Neural cell (in vitro differentiated cells): ENCODE data around the gene TRAPPC6A. TPM values are rescaled to one million over a fixed set of nuclear protein-coding genes. Genes with fewer than 3 reads are reported as not detected.

ENCODE experiments used
- H2AFZ ChIP-seq: fragments of 200-600, 300-800 bp; sonication (generic), shearing (Covaris generic); 2 replicates; pipeline ENCODE4 v1.6.0; 2014; ENCODE audit warnings: low read depth, mild to moderate bottlenecking, antibody characterized with exemption, low read length, moderate library complexity
- H3F3A ChIP-seq: fragments of 200-600 bp; shearing (Covaris generic); 2 replicates; pipeline ENCODE4 v1.6.1; 2016; ENCODE audit warnings: mild to moderate bottlenecking, moderate library complexity, mixed read lengths, antibody characterized with exemption, low read length; ENCODE audit not compliant: insufficient read depth, poor library complexity, severe bottlenecking
- H3K27ac ChIP-seq: fragments of 200-600, 300-800 bp; sonication (generic), shearing (Covaris generic); 2 replicates; pipeline ENCODE4 v1.5.1; 2014; ENCODE audit warnings: mild to moderate bottlenecking, low read length, moderate library complexity
- H3K27me3 ChIP-seq: fragments of 300-800, 200-600 bp; sonication (generic), shearing (Covaris generic); 2 replicates; pipeline ENCODE4 v1.6.0; 2014; ENCODE audit warnings: mild to moderate bottlenecking, low read depth, low read length, moderate library complexity; ENCODE audit not compliant: insufficient read depth
- H3K36me3 ChIP-seq: fragments of 300-800, 200-600 bp; sonication (generic), shearing (Covaris generic); 2 replicates; pipeline ENCODE4 v1.5.1; 2014; ENCODE audit warnings: mild to moderate bottlenecking, antibody characterized with exemption, low read length, moderate library complexity; ENCODE audit not compliant: insufficient read depth
- H3K4me2 ChIP-seq: fragments of 300-800, 200-600 bp; sonication (generic), shearing (Covaris generic); 2 replicates; pipeline ENCODE4 v1.6.0; 2014; ENCODE audit warnings: mild to moderate bottlenecking, low read length
- H3K4me3 ChIP-seq: fragments of 300-800, 200-600 bp; sonication (generic), shearing (Covaris generic); 2 replicates; pipeline ENCODE4 v1.5.1; 2014; ENCODE audit warnings: mild to moderate bottlenecking, low read length, moderate library complexity
- H3K79me2 ChIP-seq: fragments of 200-600 bp; shearing (Covaris generic); replicated peaks from 2 replicates; pipeline ENCODE4 v1.6.0; 2014; ENCODE audit warnings: mild to moderate bottlenecking, low read length, moderate library complexity; ENCODE audit not compliant: insufficient read depth
- H3K9ac ChIP-seq: fragments of 300-800, 200-600 bp; sonication (generic), shearing (Covaris generic); 2 replicates; pipeline ENCODE4 v1.6.1; 2016; ENCODE audit warnings: mild to moderate bottlenecking, low read length, mixed read lengths
- H3K9me2 ChIP-seq: fragments of 200-600 bp; shearing (Covaris generic); 2 replicates; pipeline ENCODE4 v1.6.1; 2016; ENCODE audit warnings: mild to moderate bottlenecking, low read length, mixed read lengths; ENCODE audit not compliant: insufficient read depth
- H3K9me3 ChIP-seq: fragments of 200-600, 300-800 bp; sonication (generic), shearing (Covaris generic); 2 replicates; pipeline ENCODE4 v1.6.1; 2016; ENCODE audit warnings: mild to moderate bottlenecking, mixed run types, low read length, moderate library complexity, mixed read lengths
- H4K20me1 ChIP-seq: fragments of 200-600 bp; shearing (Covaris generic); 2 replicates; pipeline ENCODE4 v1.6.1; 2016; ENCODE audit warnings: mild to moderate bottlenecking, mixed run types; ENCODE audit not compliant: insufficient read depth
- CTCF ChIP-seq: fragments of 450-650 bp; IDR thresholded peaks from 2 replicates; pipeline ENCODE4 v1.5.1; 2014; ENCODE audit warnings: antibody characterized with exemption, mild to moderate bottlenecking, moderate library complexity; ENCODE audit not compliant: poor library complexity, severe bottlenecking
- EP300 ChIP-seq: fragments of 450-650 bp; conservative IDR thresholded peaks from 2 replicates; pipeline ENCODE4 v1.6.1; 2014; ENCODE audit warnings: antibody characterized with exemption, mild to moderate bottlenecking, moderate library complexity; ENCODE audit not compliant: poor library complexity, severe bottlenecking
- EZH2 ChIP-seq: fragments of 200-600, 300-800 bp; shearing (Covaris generic), sonication (generic); IDR thresholded peaks from 2 replicates; pipeline ENCODE4 v1.6.1; 2014; ENCODE audit warnings: antibody characterized with exemption, low read length, borderline replicate concordance, mild to moderate bottlenecking; ENCODE audit not compliant: insufficient read depth, poor library complexity, severe bottlenecking
- MXI1 ChIP-seq: fragments of 450-650 bp; conservative IDR thresholded peaks from 2 replicates; pipeline ENCODE4 v1.6.1; 2014; ENCODE audit warnings: antibody characterized with exemption, mild to moderate bottlenecking; ENCODE audit not compliant: poor library complexity, severe bottlenecking
- RAD21 ChIP-seq: fragments of 450-650 bp; conservative IDR thresholded peaks from 2 replicates; pipeline ENCODE4 v1.6.1; 2014; ENCODE audit warnings: antibody characterized with exemption, mild to moderate bottlenecking, moderate library complexity
- SMC3 ChIP-seq: fragments of 450-650 bp; conservative IDR thresholded peaks from 2 replicates; pipeline ENCODE4 v1.6.1; 2014; ENCODE audit warnings: antibody characterized with exemption, mild to moderate bottlenecking, moderate library complexity; ENCODE audit not compliant: poor library complexity
- TAF1 ChIP-seq: IDR thresholded peaks from 2 replicates; pipeline ENCODE4 v1.6.1; 2012; ENCODE audit warnings: low read depth
- polyA plus RNA-seq: library from polyadenylated mRNA; depleted of rRNA; stranded (reverse); fragments of >200 nt; gene quantifications from 2 replicates; pipeline ENCODE4 v1.2.3, GENCODE V29; 2014

TRAPPC6A gene
- polyA plus RNA-seq, 1 donor from 2014 or later = 48.5 TPM

DNA sequence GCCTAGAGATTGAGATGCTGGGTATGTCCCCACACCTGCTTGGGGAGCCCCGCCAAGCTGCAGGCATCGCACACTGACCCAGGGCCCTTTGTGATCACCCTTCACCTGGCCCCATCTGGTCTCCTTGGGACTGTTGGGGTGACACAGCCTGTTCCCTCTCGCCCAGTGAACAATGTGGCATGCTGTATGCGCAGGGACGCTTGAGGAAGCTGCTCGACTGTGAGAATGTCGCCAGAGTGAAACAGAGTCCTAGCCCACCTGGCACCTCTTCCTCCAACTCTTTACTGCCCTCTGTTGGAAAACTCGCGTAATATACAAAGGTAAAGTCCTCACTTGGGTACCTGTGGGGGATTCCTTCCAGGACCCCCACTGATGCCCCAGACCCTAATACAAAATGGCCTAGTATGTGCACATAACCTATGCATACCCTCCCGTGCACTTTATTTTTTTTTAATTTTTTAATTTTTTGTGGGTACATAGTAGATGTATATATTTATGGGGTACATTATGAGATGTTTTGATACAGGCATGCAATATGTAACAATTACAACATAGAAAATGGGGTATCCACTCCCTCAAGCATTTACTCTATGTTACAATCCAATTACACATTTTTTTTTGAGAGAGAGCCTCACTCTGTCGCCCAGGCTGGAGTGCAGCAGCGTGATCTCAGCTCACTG, 9.5 kb upstream of the TRAPPC6A start:
- Histone ChIP-seq H3K9ac (no peak overlapping the region), H3K9me3 (no peaks in the 10 kb centered on the region), H3K27ac (no peak overlapping the region), H3K79me2 (no peaks in the 10 kb centered on the region), H3K4me2 (no peak overlapping the region), H3K4me3 (no peak overlapping the region), H2AFZ (no peak overlapping the region), H3F3A (no peaks in the 10 kb centered on the region), H3K9me2 (no peaks in the 10 kb centered on the region), H3K36me3 (no peaks in the 10 kb centered on the region), H4K20me1 (no peaks in the 10 kb centered on the region), H3K27me3 (no peaks in the 10 kb centered on the region)
- TF ChIP-seq CTCF (peak; percentile 71), SMC3 (peak; percentile 75), MXI1 (no peak), RAD21 (peak; percentile 71)

- Histone ChIP-seq H3K27ac (no peak overlapping the region), H3K4me3 (no peak overlapping the region), H3K36me3 (no peaks in the 10 kb centered on the region), H2AFZ (no peak overlapping the region), H3K9me2 (no peaks in the 10 kb centered on the region), H3K27me3 (no peaks in the 10 kb centered on the region), H3K9me3 (no peaks in the 10 kb centered on the region), H3K9ac (no peak overlapping the region), H3K79me2 (no peaks in the 10 kb centered on the region), H3K4me2 (no peak overlapping the region), H4K20me1 (no peaks in the 10 kb centered on the region), H3F3A (no peaks in the 10 kb centered on the region)
- no peak for TF ChIP-seq MXI1
- no peak for TF ChIP-seq EZH2
- no peak for TF ChIP-seq EP300
- no peak for TF ChIP-seq TAF1
Measured at GRCh38 chr19:45186509-45187334, 8.7 kb upstream of the TRAPPC6A start.

DNA sequence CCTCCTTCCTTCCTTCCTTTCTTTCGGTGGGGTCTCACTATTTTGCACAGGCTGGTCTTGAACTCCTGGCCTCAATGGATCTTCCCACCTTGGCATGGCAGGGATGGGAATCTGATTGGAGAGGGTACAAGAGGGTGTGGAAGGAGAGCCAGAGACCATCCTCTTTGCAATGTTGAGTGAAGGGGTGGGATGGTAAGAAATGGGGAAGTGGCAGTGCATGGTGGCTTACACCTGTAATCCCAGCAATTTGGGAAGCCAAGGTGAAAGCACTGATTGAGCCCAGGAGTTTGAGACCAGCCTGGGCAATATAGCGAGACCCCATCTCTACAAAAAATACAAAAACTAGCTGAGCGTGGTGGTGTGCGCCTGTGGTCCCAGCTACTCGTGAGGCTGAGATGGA, 6.1 kb upstream of the TRAPPC6A start:
- Histone ChIP-seq H2AFZ (no peak overlapping the region), H3K9me2 (no peaks in the 10 kb centered on the region), H3K4me2 (no peak overlapping the region), H3F3A (no peaks in the 10 kb centered on the region), H3K4me3 (no peak overlapping the region), H3K9me3 (no peaks in the 10 kb centered on the region), H3K9ac (no peak overlapping the region), H3K79me2 (no peaks in the 10 kb centered on the region), H3K27me3 (no peaks in the 10 kb centered on the region), H3K27ac (no peak overlapping the region), H4K20me1 (no peaks in the 10 kb centered on the region), H3K36me3 (no peaks in the 10 kb centered on the region)
- TF ChIP-seq EP300 = no peak
- TF ChIP-seq MXI1 = no peak
- TF ChIP-seq CTCF = no peak
